Superior temporal gyrus (tissue), 1 donor: ENCODE measurements around the gene STYXL2.

Source experiments
- DNase-seq: peaks from one replicate; pipeline ENCODE4 v3.0.0-alpha.2; 2016; ENCODE audit errors: extremely low spot score

Gene STYXL2

GRCh38 chr1:167135281-167135840 lies 41.5 kb downstream of the STYXL2 start:
- no peak for DNase-seq

DNA sequence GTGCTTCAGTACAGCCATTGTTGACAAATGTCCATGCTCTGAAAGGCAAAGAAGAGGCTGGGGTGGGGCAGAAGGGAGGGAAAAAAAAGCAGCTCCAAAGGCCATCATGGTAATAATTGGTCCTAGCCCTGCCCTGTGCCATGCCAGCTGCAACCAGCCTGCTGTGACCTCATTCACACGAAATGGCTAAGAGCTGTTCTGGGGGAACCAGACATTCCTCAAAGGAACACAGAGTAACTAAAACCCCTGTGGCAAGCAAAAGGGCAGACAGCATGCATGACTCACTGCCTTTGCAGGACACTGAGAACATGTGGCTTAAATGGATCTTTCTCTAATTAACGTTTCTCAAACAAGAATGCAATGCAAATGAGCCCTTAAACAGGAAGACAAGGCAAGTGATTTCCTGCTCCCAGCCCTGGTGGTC lies 42.3 kb downstream of the STYXL2 start:
- DNase-seq, result no peak

DNA sequence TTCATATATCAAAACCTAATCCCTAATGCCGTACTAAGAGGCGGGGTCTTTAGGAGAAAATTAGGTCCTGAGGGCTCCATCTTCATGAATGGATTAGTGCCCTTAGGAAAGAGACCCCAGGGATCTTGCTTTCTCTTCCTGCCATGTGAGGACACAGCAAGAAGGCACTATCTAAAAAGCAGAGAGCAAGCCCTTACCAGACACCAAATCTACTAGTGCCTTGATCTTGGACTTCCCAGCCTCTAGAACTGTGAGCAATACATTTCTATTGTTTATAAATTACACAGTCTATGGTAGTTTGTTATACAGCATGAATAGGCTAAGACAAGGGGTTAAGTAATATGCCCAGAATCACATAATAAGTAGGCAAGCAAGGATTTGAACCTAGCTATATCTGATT lies 42.9 kb downstream of the STYXL2 start:
- DNase-seq, result no peak

- DNase-seq, result no peak
Measured at GRCh38 chr1:167137332-167137781, 43.5 kb downstream of the STYXL2 start.

GRCh38 chr1:167137793-167138510 lies 44.1 kb downstream of the STYXL2 start:
- DNase-seq, result no peak

DNA sequence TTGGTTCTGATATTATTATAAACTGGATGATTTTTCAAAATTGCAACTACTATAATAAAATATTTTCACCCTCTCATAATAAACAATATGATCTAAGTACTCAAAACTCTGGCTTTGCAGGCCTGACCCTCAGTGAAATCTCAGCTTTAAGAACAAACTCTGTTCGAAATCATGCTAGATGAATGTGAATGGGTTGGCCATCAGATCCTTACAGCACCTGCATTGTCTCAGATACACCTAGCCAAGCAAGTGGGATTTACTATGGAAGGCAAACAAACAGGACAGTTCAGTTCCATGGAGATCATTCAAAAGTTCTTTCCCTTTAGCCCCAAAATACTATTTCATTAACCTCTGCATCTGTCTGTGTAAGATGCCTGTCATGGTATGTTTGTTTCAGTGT lies 44.8 kb downstream of the STYXL2 start:
- DNase-seq, result no peak

- DNase-seq, result no peak
Measured at GRCh38 chr1:167141963-167142362, 48.1 kb downstream of the STYXL2 start.
